Measurements from ENCODE around the gene PDZK1IP1.
A peak's percentile ranks its signal among the peaks of the same experiment; 100 is the strongest.

PDZK1IP1 gene

DNA sequence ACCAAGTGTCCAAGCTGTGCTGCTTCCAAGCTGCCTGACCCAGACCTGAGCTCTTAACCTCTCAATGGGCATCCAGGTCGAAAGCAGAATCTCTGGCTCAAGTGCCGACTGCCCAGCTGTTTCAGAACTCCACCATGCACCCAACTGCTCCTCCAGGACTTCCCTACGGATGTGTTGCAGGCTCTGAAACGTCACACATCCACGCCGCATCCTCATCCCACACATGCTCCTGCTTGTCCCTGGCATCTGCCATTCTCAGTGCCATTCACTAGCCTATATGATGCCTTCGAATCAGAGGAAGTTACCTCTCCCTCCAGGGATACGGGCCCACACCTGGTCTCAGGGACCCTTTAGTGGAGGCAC lies 11.2 kb downstream of the PDZK1IP1 start:
- peak overlapping the region; percentile 53 for H3K9ac ChIP-seq (ENCODE audit: insufficient read length, low read depth)
- peaks cover 22% of the 10 kb centered on the region for H3K4me1 ChIP-seq (ENCODE audit: insufficient read depth, insufficient read length)
- no peaks in the 10 kb centered on the region for H3K9me3 ChIP-seq (ENCODE audit: insufficient read depth, low read length)
- peak overlapping the region; percentile 19 for H3K4me3 ChIP-seq (ENCODE audit: insufficient read length, low read depth)
- no peak for DNase-seq (ENCODE audit: low read depth, low spot score)
- no peaks in the 10 kb centered on the region for H3K36me3 ChIP-seq (ENCODE audit: insufficient read depth, insufficient read length, low read length)
- TF ChIP-seq ZNF274 (IDR thresholded peaks at IDR 0.05; ENCODE audit: low read depth, low read length) = no peak
- no peak for TF ChIP-seq SUZ12 (IDR thresholded peaks at IDR 0.05; ENCODE audit: extremely low read depth, insufficient read depth, insufficient read length)
- no peak for TF ChIP-seq YY1 (IDR thresholded peaks at IDR 0.05; ENCODE audit: insufficient read depth, insufficient read length)
- H3K27me3 ChIP-seq (ENCODE audit: insufficient read depth, insufficient read length) = peaks cover 8% of the 10 kb centered on the region

DNA sequence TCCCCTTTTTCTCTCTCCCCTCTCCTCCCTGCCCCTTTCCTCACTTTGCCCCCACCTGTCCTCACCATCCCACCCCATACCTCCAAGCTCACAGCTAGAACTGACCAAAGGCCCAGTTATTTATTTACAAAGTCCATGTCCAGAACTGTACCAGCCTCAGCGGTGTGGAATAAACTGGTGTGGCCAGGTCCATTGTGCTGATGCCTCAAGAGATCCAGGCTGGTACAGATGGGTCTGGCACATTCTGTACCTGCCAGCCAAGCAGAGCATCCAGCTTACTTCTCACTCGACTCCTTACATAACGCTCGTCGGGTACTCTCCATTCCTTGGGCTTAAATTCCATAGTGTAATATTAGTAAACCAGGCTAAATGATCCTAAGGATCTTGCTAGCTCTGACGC lies 11.8 kb downstream of the PDZK1IP1 start:
- Histone ChIP-seq H3K36me3 (ENCODE audit: insufficient read depth, insufficient read length, low read length) (no peaks in the 10 kb centered on the region), H3K9ac (ENCODE audit: insufficient read length, low read depth) (no peak overlapping the region), H3K4me3 (ENCODE audit: insufficient read length, low read depth) (no peak overlapping the region), H3K9me3 (ENCODE audit: insufficient read depth, low read length) (no peaks in the 10 kb centered on the region), H3K27me3 (ENCODE audit: insufficient read depth, insufficient read length) (peaks cover 8% of the 10 kb centered on the region), H3K4me1 (ENCODE audit: insufficient read depth, insufficient read length) (peaks cover 16% of the 10 kb centered on the region)
- no peak for DNase-seq (ENCODE audit: low read depth, low spot score)
- TF ChIP-seq SUZ12 (IDR thresholded peaks at IDR 0.05; ENCODE audit: extremely low read depth, insufficient read depth, insufficient read length) (no peak), YY1 (IDR thresholded peaks at IDR 0.05; ENCODE audit: insufficient read depth, insufficient read length) (no peak), ZNF274 (IDR thresholded peaks at IDR 0.05; ENCODE audit: low read depth, low read length) (no peak)

DNA sequence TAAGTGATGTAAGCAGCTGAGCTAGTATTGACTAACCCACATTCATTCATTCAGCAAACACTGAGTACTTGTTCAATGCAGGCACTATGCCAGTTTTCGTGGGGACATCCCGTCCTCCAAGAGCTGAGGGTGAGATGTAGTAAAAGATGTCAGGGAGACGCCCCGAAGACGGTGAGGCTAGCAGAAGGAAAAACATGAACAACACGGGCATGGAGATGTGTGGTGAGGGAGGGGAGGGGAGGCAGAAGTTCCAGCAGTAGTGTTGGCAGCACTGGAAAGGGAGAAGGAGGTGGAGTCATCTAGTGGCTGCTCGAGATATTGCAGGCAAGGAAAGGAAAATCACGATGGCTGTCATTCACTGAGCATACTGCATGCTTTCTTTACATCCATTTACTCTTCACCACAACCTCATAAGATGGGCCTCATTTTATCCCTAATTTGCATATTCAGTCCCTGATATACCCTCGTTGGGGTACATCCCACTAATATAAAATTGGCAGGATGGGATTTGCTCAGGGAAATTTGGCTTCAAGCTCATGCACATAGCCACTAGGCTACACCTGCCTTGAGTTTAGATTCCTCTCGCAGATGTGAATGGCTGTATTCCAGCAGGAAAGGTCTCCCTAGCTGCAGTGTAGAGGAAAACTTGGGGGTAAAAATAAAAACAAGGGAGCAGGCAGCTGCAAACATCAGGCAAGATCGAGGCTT lies 14.5 kb downstream of the PDZK1IP1 start:
- no peaks in the 10 kb centered on the region for H3K9me3 ChIP-seq (ENCODE audit: insufficient read depth, low read length)
- peaks cover 3% of the 10 kb centered on the region for H3K4me1 ChIP-seq (ENCODE audit: insufficient read depth, insufficient read length)
- H3K9ac ChIP-seq (ENCODE audit: insufficient read length, low read depth) = no peak overlapping the region
- no peaks in the 10 kb centered on the region for H3K36me3 ChIP-seq (ENCODE audit: insufficient read depth, insufficient read length, low read length)
- peak; percentile 71 for DNase-seq (ENCODE audit: low read depth, low spot score)
- no peak for TF ChIP-seq SUZ12 (IDR thresholded peaks at IDR 0.05; ENCODE audit: extremely low read depth, insufficient read depth, insufficient read length)
- no peak for TF ChIP-seq ZNF274 (IDR thresholded peaks at IDR 0.05; ENCODE audit: low read depth, low read length)
- TF ChIP-seq YY1 (IDR thresholded peaks at IDR 0.05; ENCODE audit: insufficient read depth, insufficient read length) = no peak
- H3K4me3 ChIP-seq (ENCODE audit: insufficient read length, low read depth) = no peak overlapping the region
- peaks cover 8% of the 10 kb centered on the region for H3K27me3 ChIP-seq (ENCODE audit: insufficient read depth, insufficient read length)

DNA sequence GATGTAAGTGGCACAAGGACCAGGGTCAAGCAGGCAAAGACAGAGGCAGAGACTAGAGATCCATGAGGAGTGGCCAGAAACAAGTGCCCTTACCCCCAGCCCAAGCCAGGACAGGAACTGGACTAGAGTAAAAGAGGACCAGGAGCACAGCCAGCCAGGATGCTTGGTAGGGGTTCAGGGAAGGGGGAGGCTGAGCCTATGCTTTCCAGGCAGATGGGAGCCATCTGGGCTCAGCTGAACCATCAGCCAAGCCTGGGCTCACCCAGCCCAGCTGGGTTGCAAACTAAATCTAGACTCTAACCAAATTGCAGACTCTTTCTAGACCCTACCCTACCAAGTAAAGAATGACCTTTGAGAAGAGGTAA lies 15.2 kb downstream of the PDZK1IP1 start:
- H3K4me1 ChIP-seq (ENCODE audit: insufficient read depth, insufficient read length) = peaks cover 3% of the 10 kb centered on the region
- H3K4me3 ChIP-seq (ENCODE audit: insufficient read length, low read depth) = no peak overlapping the region
- H3K36me3 ChIP-seq (ENCODE audit: insufficient read depth, insufficient read length, low read length) = no peaks in the 10 kb centered on the region
- DNase-seq (ENCODE audit: low read depth, low spot score) = no peak
- H3K9ac ChIP-seq (ENCODE audit: insufficient read length, low read depth) = peak overlapping the region; percentile 13
- H3K9me3 ChIP-seq (ENCODE audit: insufficient read depth, low read length) = no peaks in the 10 kb centered on the region
- H3K27me3 ChIP-seq (ENCODE audit: insufficient read depth, insufficient read length) = peaks cover 2% of the 10 kb centered on the region
- no peak for TF ChIP-seq ZNF274 (IDR thresholded peaks at IDR 0.05; ENCODE audit: low read depth, low read length)
- TF ChIP-seq YY1 (IDR thresholded peaks at IDR 0.05; ENCODE audit: insufficient read depth, insufficient read length) = no peak
- TF ChIP-seq SUZ12 (IDR thresholded peaks at IDR 0.05; ENCODE audit: extremely low read depth, insufficient read depth, insufficient read length) = no peak

GRCh38 chr1:47172782-47173181 lies 17.1 kb downstream of the PDZK1IP1 start:
- no peak for DNase-seq (ENCODE audit: low read depth, low spot score)
- no peak for TF ChIP-seq YY1 (IDR thresholded peaks at IDR 0.05; ENCODE audit: insufficient read depth, insufficient read length)
- TF ChIP-seq SUZ12 (IDR thresholded peaks at IDR 0.05; ENCODE audit: extremely low read depth, insufficient read depth, insufficient read length) = no peak
- TF ChIP-seq ZNF274 (IDR thresholded peaks at IDR 0.05; ENCODE audit: low read depth, low read length) = no peak
- no peaks in the 10 kb centered on the region for H3K4me1 ChIP-seq (ENCODE audit: insufficient read depth, insufficient read length)

GRCh38 chr1:47164552-47164951 lies 25.3 kb downstream of the PDZK1IP1 start:
- H3K36me3 ChIP-seq (ENCODE audit: insufficient read depth, insufficient read length, low read length) = no peaks in the 10 kb centered on the region
- no peak overlapping the region for H3K4me3 ChIP-seq (ENCODE audit: insufficient read length, low read depth)

More at GRCh38 chr1:47172782-47173181, 17.1 kb downstream of the PDZK1IP1 start:
- H3K9ac ChIP-seq (ENCODE audit: insufficient read length, low read depth) = no peak overlapping the region
- H3K9me3 ChIP-seq (ENCODE audit: insufficient read depth, low read length) = no peaks in the 10 kb centered on the region
- no peak overlapping the region for H3K4me3 ChIP-seq (ENCODE audit: insufficient read length, low read depth)
- no peaks in the 10 kb centered on the region for H3K36me3 ChIP-seq (ENCODE audit: insufficient read depth, insufficient read length, low read length)
- no peaks in the 10 kb centered on the region for H3K27me3 ChIP-seq (ENCODE audit: insufficient read depth, insufficient read length)

GRCh38 chr1:47161298-47162040 lies 28.4 kb downstream of the PDZK1IP1 start:
- DNase-seq (ENCODE audit: low read depth, low spot score) = no peak
- TF ChIP-seq YY1 (IDR thresholded peaks at IDR 0.05; ENCODE audit: insufficient read depth, insufficient read length) = no peak
- TF ChIP-seq ZNF274 (IDR thresholded peaks at IDR 0.05; ENCODE audit: low read depth, low read length) = no peak
- no peak for TF ChIP-seq SUZ12 (IDR thresholded peaks at IDR 0.05; ENCODE audit: extremely low read depth, insufficient read depth, insufficient read length)
- no peaks in the 10 kb centered on the region for H3K36me3 ChIP-seq (ENCODE audit: insufficient read depth, insufficient read length, low read length)
- no peaks in the 10 kb centered on the region for H3K4me1 ChIP-seq (ENCODE audit: insufficient read depth, insufficient read length)
- no peak overlapping the region for H3K9ac ChIP-seq (ENCODE audit: insufficient read length, low read depth)
- no peak overlapping the region for H3K4me3 ChIP-seq (ENCODE audit: insufficient read length, low read depth)
- peaks cover 31% of the 10 kb centered on the region; the same call in 1 of the 2 replicates for H3K9me3 ChIP-seq (ENCODE audit: insufficient read depth, low read length)
- H3K27me3 ChIP-seq (ENCODE audit: insufficient read depth, insufficient read length) = no peaks in the 10 kb centered on the region

More at GRCh38 chr1:47164552-47164951, 25.3 kb downstream of the PDZK1IP1 start:
- Histone ChIP-seq H3K4me1 (ENCODE audit: insufficient read depth, insufficient read length) (no peaks in the 10 kb centered on the region), H3K9me3 (ENCODE audit: insufficient read depth, low read length) (peaks cover 35% of the 10 kb centered on the region; the same call in 1 of the 2 replicates), H3K27me3 (ENCODE audit: insufficient read depth, insufficient read length) (no peaks in the 10 kb centered on the region), H3K9ac (ENCODE audit: insufficient read length, low read depth) (no peak overlapping the region)
- no peak for TF ChIP-seq SUZ12 (IDR thresholded peaks at IDR 0.05; ENCODE audit: extremely low read depth, insufficient read depth, insufficient read length)
- DNase-seq (ENCODE audit: low read depth, low spot score) = no peak

Data from NT2/D1 (cell line).